GM12873 (cell line): Measurements from ENCODE around the gene NPY1R.

ENCODE experiments used
- CTCF ChIP-seq: IDR thresholded peaks from 2 replicates; pipeline ENCODE4 v1.5.1; 2012; ENCODE audit warnings: low read depth, mild to moderate bottlenecking, moderate library complexity, low read length, control low read depth; ENCODE audit not compliant: insufficient read depth; ENCODE audit errors: missing control alignments

The NPY1R gene

GRCh38 chr4:163309466-163309865, 22.9 kb downstream of the NPY1R start:
- no peak for TF ChIP-seq CTCF

- no peak for TF ChIP-seq CTCF
These were observed 29.3 kb downstream of the NPY1R start for GRCh38 chr4:163303069-163303468.

- TF ChIP-seq CTCF: no peak
These were observed 32.0 kb downstream of the NPY1R start for GRCh38 chr4:163300445-163300844.

GRCh38 chr4:163295138-163295537, 37.3 kb downstream of the NPY1R start:
- no peak for TF ChIP-seq CTCF

- no peak for TF ChIP-seq CTCF
These were observed 48.1 kb downstream of the NPY1R start for GRCh38 chr4:163284304-163284703.

GRCh38 chr4:163280703-163281519, 51.5 kb downstream of the NPY1R start:
- no peak for TF ChIP-seq CTCF

- TF ChIP-seq CTCF: no peak
These were observed 52.7 kb downstream of the NPY1R start for GRCh38 chr4:163279713-163280112.
